ENCODE measurements around the gene ZFP28.

The ZFP28 gene

DNA sequence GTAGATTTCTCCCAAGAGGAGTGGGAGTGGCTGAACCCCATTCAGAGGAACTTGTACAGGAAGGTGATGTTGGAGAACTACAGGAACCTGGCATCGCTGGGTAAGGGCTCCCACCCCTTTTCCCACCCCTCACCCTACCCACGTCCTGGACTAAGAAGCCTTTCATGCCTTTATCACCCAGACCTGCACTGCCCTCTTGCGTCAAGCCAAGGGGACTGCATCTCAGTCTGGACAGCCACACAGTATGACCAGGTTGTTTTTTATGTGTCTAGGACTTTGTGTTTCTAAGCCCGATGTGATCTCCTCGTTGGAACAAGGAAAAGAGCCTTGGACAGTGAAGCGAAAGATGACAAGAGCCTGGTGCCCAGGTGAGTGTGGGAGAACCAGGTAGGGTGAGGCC lies 8.8 kb downstream of the ZFP28 start:
- H3K4me1 ChIP-seq (ENCODE audit: control insufficient read depth, insufficient read depth, low read length, poor library complexity, severe bottlenecking): no peaks in the 10 kb centered on the region
- no peak overlapping the region for H3K4me3 ChIP-seq (ENCODE audit: insufficient read depth, low read depth, low read length, poor library complexity, severe bottlenecking)
- no peaks in the 10 kb centered on the region for H3K27me3 ChIP-seq (replicated peaks; ENCODE audit: control insufficient read depth, insufficient read depth, low read length, poor library complexity, severe bottlenecking)
- peaks cover 63% of the 10 kb centered on the region for H3K36me3 ChIP-seq (ENCODE audit: control insufficient read depth, insufficient read depth, low read length)
- DNase-seq: no peak
- H3K9me3 ChIP-seq (ENCODE audit: control insufficient read depth, low read length): peaks cover 40% of the 10 kb centered on the region
- H3K27ac ChIP-seq (ENCODE audit: insufficient read depth, low read length, poor library complexity, severe bottlenecking): no peak overlapping the region

DNA sequence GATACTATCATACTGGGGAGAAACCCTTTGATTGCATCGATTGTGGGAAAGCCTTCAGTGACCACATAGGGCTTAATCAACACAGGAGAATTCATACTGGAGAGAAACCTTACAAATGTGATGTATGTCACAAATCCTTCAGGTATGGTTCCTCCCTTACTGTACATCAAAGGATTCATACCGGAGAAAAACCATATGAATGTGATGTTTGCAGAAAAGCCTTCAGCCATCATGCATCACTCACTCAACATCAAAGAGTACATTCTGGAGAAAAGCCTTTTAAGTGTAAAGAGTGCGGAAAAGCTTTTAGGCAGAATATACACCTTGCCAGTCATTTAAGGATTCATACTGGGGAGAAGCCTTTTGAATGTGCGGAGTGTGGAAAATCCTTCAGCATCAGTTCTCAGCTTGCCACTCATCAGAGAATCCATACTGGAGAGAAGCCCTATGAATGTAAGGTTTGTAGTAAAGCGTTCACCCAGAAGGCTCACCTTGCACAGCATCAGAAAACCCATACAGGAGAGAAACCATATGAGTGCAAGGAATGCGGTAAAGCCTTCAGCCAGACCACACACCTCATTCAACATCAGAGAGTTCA lies 15.6 kb downstream of the ZFP28 start:
- H3K4me1 ChIP-seq (ENCODE audit: control insufficient read depth, insufficient read depth, low read length, poor library complexity, severe bottlenecking): no peaks in the 10 kb centered on the region
- H3K36me3 ChIP-seq (ENCODE audit: control insufficient read depth, insufficient read depth, low read length): peaks cover 34% of the 10 kb centered on the region
- peaks cover 54% of the 10 kb centered on the region for H3K9me3 ChIP-seq (ENCODE audit: control insufficient read depth, low read length)
- no peaks in the 10 kb centered on the region for H3K27me3 ChIP-seq (replicated peaks; ENCODE audit: control insufficient read depth, insufficient read depth, low read length, poor library complexity, severe bottlenecking)
- H3K4me3 ChIP-seq (ENCODE audit: insufficient read depth, low read depth, low read length, poor library complexity, severe bottlenecking): no peak overlapping the region
- H3K27ac ChIP-seq (ENCODE audit: insufficient read depth, low read length, poor library complexity, severe bottlenecking): no peak overlapping the region
- no peak for DNase-seq

DNA sequence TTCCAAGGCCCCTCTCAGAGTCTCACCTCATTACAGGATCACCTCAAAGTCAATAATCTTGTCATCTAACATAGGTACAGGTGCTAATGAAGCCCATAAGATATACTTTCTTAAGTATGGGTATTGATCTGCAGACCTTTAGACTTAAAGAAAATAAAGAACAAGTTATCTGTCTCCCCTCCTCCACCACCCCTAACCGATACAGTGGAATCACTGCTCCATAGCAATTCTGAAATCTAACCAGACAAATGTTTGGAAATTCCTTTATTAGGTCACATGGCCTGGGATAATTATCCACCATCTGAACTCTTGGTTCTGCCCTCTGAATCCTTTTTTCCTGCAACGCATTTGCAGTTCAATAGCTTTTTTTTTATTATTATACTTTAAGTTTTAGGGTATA lies 24.0 kb downstream of the ZFP28 start:
- Histone ChIP-seq H3K36me3 (ENCODE audit: control insufficient read depth, insufficient read depth, low read length) (no peaks in the 10 kb centered on the region), H3K27me3 (replicated peaks; ENCODE audit: control insufficient read depth, insufficient read depth, low read length, poor library complexity, severe bottlenecking) (no peaks in the 10 kb centered on the region), H3K9me3 (ENCODE audit: control insufficient read depth, low read length) (peaks cover 49% of the 10 kb centered on the region)

DNA sequence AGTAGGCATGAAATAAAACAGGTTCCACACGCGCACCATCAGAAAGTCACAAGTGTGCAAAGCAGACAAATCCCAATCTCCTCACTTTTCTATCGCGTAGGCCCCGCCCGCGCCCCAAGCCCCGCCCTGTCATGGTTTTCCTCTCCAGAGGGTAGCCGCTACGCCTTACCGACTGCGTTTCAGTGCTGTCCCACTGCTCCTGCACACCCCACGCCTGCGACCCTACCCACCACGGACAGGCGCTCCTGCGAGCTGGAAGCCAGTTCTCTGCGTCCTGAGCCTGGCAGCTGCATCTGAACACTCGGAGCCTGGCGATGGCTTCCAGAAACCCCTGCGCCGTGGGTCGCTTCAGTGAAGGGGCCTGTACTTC lies 28.1 kb downstream of the ZFP28 start:
- DNase-seq: peak in 1 of 3 donors; percentile 0

More for the DNA sequence above, 24.0 kb downstream of the ZFP28 start:
- Histone ChIP-seq H3K4me1 (ENCODE audit: control insufficient read depth, insufficient read depth, low read length, poor library complexity, severe bottlenecking) (peaks cover 3% of the 10 kb centered on the region), H3K4me3 (ENCODE audit: insufficient read depth, low read depth, low read length, poor library complexity, severe bottlenecking) (no peak overlapping the region), H3K27ac (ENCODE audit: insufficient read depth, low read length, poor library complexity, severe bottlenecking) (no peak overlapping the region)
- no peak for DNase-seq

DNA sequence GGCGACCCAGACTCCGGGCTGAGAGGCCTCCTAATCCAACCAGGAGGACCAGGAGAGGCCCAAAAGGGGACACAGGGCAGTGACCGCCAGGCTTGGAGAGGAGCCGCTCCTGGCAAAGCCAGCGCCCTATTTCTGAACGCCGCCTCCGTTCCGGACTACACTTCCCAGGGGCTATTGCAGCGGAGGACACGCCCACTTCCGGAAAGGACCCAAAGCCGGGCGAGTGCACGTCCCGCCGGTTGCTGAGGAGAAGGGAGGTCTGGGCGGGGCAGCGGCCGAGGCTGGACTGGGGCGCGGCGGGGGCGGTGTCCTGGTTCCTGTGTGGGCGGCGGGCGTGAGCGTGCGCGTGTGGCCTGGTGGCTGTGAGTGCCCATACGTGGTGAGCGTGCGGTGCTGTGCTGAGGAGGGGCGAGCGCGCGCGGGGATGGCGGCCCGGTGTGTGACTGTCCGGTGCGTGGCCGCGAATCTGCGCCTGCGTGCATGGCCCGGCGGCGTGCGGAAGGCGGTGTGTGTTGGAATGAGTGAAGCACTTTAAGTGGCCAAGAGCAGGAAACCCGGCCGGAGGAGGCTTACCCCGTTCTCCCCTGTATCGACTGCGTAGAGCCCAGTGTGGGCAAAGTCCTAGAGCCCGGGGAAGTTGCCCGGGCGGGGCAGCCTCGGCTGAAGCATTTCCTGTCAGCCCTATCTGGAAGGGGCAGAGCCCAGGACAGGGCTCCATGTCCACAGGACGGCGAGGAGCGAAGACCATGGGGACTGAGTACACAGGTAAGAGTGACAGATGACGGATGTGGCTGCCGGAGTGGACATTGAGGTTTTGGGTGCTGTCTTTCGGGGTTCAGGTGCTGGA lies 28.7 kb downstream of the ZFP28 start, which contains the start of gene ZNF470:
Gene ZNF470 (plus strand): TSS at position 195 of the 847 bp plus-strand sequence. CDS start 2,844 bp downstream, outside the sequence.
- Histone ChIP-seq H3K4me1 (ENCODE audit: control insufficient read depth, insufficient read depth, low read length, poor library complexity, severe bottlenecking) (peaks cover 6% of the 10 kb centered on the region), H3K4me3 (ENCODE audit: insufficient read depth, low read depth, low read length, poor library complexity, severe bottlenecking) (peak within 1 kb of the TSS; percentile 97), H3K9me3 (ENCODE audit: control insufficient read depth, low read length) (peaks cover 36% of the 10 kb centered on the region), H3K36me3 (ENCODE audit: control insufficient read depth, insufficient read depth, low read length) (peaks cover 17% of the 10 kb centered on the region), H3K27ac (ENCODE audit: insufficient read depth, low read length, poor library complexity, severe bottlenecking) (peak within 1 kb of the TSS; percentile 59), H3K27me3 (replicated peaks; ENCODE audit: control insufficient read depth, insufficient read depth, low read length, poor library complexity, severe bottlenecking) (no peaks in the 10 kb centered on the region)
- DNase-seq: peak; percentile 75 to 80 (median 75)

More for the DNA sequence above, 28.1 kb downstream of the ZFP28 start:
- H3K27me3 ChIP-seq (replicated peaks; ENCODE audit: control insufficient read depth, insufficient read depth, low read length, poor library complexity, severe bottlenecking): no peaks in the 10 kb centered on the region
- peaks cover 17% of the 10 kb centered on the region for H3K36me3 ChIP-seq (ENCODE audit: control insufficient read depth, insufficient read depth, low read length)
- H3K27ac ChIP-seq (ENCODE audit: insufficient read depth, low read length, poor library complexity, severe bottlenecking): peak overlapping the region; percentile 59
- H3K4me3 ChIP-seq (ENCODE audit: insufficient read depth, low read depth, low read length, poor library complexity, severe bottlenecking): peak overlapping the region; percentile 97
- H3K4me1 ChIP-seq (ENCODE audit: control insufficient read depth, insufficient read depth, low read length, poor library complexity, severe bottlenecking): peaks cover 6% of the 10 kb centered on the region
- H3K9me3 ChIP-seq (ENCODE audit: control insufficient read depth, low read length): peaks cover 39% of the 10 kb centered on the region

DNA sequence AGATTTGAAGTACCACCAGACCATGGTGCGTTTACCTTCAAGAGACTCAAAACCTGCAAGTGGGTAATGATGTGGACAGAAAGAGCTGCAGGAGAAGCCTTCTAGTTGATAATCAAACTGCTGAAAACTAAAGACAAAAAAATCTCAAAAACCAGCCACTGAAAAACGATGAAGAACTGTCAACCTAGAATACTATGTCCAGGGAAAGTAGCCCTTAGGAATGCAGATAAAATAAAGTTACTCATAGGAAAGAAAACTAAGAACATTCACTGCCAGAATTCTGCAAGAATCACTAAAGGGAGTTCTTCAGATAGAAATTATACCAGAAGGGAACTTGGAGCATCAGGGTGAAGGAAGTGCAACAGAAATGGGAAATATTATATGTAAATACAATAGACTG lies 33.8 kb downstream of the ZFP28 start:
- peaks cover 5% of the 10 kb centered on the region for H3K4me1 ChIP-seq (ENCODE audit: control insufficient read depth, insufficient read depth, low read length, poor library complexity, severe bottlenecking)
- DNase-seq: no peak
- no peak overlapping the region for H3K4me3 ChIP-seq (ENCODE audit: insufficient read depth, low read depth, low read length, poor library complexity, severe bottlenecking)
- H3K27ac ChIP-seq (ENCODE audit: insufficient read depth, low read length, poor library complexity, severe bottlenecking): no peak overlapping the region
- H3K9me3 ChIP-seq (ENCODE audit: control insufficient read depth, low read length): peaks cover 55% of the 10 kb centered on the region
- peaks cover 34% of the 10 kb centered on the region for H3K36me3 ChIP-seq (ENCODE audit: control insufficient read depth, insufficient read depth, low read length)
- no peaks in the 10 kb centered on the region for H3K27me3 ChIP-seq (replicated peaks; ENCODE audit: control insufficient read depth, insufficient read depth, low read length, poor library complexity, severe bottlenecking)

DNA sequence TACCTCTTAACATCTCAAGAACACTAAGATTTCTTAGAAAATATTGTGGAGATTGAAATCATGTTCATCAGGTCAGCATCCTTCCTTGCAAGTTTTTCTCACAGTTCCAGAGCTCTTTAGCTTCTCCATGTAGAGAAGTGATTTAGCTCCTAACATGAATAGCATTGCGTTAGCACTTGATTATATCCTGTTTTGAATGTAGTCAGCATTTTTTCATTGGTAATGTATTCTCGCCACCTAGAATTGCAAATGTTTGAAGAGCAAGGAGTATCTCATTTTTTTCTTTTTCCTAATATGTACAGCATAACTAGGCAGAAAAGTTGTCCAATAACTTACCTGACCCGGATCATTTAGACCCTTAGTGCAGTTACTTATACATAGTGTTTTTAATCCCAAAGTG lies 35.2 kb downstream of the ZFP28 start:
- Histone ChIP-seq H3K9me3 (ENCODE audit: control insufficient read depth, low read length) (peaks cover 65% of the 10 kb centered on the region), H3K36me3 (ENCODE audit: control insufficient read depth, insufficient read depth, low read length) (peaks cover 34% of the 10 kb centered on the region), H3K27ac (ENCODE audit: insufficient read depth, low read length, poor library complexity, severe bottlenecking) (no peak overlapping the region), H3K4me1 (ENCODE audit: control insufficient read depth, insufficient read depth, low read length, poor library complexity, severe bottlenecking) (no peaks in the 10 kb centered on the region), H3K4me3 (ENCODE audit: insufficient read depth, low read depth, low read length, poor library complexity, severe bottlenecking) (no peak overlapping the region), H3K27me3 (replicated peaks; ENCODE audit: control insufficient read depth, insufficient read depth, low read length, poor library complexity, severe bottlenecking) (no peaks in the 10 kb centered on the region)
- no peak for DNase-seq

DNA sequence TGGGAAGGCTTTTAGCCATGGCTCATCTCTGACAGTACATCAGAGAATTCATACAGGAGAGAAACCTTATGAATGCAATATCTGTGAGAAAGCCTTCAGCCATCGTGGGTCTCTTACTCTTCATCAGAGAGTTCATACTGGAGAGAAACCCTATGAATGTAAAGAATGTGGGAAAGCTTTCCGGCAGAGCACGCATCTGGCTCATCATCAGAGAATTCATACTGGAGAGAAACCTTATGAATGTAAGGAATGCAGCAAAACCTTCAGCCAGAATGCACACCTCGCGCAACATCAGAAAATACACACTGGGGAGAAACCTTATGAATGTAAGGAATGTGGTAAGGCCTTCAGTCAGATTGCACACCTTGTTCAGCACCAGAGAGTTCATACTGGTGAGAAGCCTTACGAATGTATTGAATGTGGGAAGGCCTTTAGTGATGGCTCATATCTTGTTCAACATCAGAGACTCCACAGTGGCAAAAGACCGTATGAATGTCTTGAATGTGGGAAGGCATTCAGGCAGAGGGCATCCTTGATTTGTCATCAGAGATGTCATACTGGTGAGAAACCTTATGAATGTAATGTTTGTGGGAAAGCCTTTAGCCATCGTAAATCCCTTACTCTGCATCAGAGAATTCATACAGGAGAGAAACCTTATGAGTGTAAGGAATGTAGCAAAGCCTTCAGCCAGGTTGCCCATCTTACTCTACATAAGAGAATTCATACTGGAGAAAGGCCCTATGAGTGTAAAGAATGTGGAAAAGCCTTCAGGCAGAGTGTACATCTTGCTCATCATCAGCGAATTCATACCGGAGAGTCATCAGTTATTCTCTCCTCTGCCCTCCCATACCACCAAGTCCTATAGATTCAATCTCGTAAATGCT lies 39.2 kb downstream of the ZFP28 start:
- peaks cover 86% of the 10 kb centered on the region for H3K9me3 ChIP-seq (ENCODE audit: control insufficient read depth, low read length)
- H3K36me3 ChIP-seq (ENCODE audit: control insufficient read depth, insufficient read depth, low read length): peaks cover 17% of the 10 kb centered on the region
- no peak overlapping the region for H3K27ac ChIP-seq (ENCODE audit: insufficient read depth, low read length, poor library complexity, severe bottlenecking)
- DNase-seq: no peak
- no peaks in the 10 kb centered on the region for H3K4me1 ChIP-seq (ENCODE audit: control insufficient read depth, insufficient read depth, low read length, poor library complexity, severe bottlenecking)
- H3K27me3 ChIP-seq (replicated peaks; ENCODE audit: control insufficient read depth, insufficient read depth, low read length, poor library complexity, severe bottlenecking): no peaks in the 10 kb centered on the region
- H3K4me3 ChIP-seq (ENCODE audit: insufficient read depth, low read depth, low read length, poor library complexity, severe bottlenecking): no peak overlapping the region

DNA sequence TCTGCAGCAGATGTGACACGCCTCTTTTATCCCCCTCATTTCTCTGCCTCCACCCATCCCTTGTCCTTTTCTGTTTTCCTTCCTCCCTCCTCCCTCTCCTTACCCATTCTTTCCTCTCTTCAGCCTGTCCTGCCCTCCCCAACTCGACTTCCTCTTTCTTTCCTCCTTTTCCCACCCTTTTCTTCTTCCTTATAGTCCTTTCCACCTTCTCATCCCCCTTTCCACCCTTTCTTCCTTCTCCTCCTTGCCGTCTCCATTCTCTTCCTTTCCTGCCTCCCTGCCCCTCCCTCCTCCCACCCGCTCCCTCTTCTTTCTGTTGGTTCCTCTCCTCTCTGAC lies 55.7 kb downstream of the ZFP28 start:
- no peak overlapping the region for H3K27ac ChIP-seq (ENCODE audit: insufficient read depth, low read length, poor library complexity, severe bottlenecking)
- DNase-seq: no peak
- peaks cover 8% of the 10 kb centered on the region for H3K4me1 ChIP-seq (ENCODE audit: control insufficient read depth, insufficient read depth, low read length, poor library complexity, severe bottlenecking)
- no peaks in the 10 kb centered on the region for H3K9me3 ChIP-seq (ENCODE audit: control insufficient read depth, low read length)
- H3K27me3 ChIP-seq (replicated peaks; ENCODE audit: control insufficient read depth, insufficient read depth, low read length, poor library complexity, severe bottlenecking): no peaks in the 10 kb centered on the region
- peak overlapping the region; percentile 70 for H3K4me3 ChIP-seq (ENCODE audit: insufficient read depth, low read depth, low read length, poor library complexity, severe bottlenecking)
- no peaks in the 10 kb centered on the region for H3K36me3 ChIP-seq (ENCODE audit: control insufficient read depth, insufficient read depth, low read length)
